ENCODE measurements around the gene MIAT.

- TF ChIP-seq POLR2AphosphoS5 (IDR thresholded peaks at IDR 0.05): no peak
- TF ChIP-seq, protein P1, sequence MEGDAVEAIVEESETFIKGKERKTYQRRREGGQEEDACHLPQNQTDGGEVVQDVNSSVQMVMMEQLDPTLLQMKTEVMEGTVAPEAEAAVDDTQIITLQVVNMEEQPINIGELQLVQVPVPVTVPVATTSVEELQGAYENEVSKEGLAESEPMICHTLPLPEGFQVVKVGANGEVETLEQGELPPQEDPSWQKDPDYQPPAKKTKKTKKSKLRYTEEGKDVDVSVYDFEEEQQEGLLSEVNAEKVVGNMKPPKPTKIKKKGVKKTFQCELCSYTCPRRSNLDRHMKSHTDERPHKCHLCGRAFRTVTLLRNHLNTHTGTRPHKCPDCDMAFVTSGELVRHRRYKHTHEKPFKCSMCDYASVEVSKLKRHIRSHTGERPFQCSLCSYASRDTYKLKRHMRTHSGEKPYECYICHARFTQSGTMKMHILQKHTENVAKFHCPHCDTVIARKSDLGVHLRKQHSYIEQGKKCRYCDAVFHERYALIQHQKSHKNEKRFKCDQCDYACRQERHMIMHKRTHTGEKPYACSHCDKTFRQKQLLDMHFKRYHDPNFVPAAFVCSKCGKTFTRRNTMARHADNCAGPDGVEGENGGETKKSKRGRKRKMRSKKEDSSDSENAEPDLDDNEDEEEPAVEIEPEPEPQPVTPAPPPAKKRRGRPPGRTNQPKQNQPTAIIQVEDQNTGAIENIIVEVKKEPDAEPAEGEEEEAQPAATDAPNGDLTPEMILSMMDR (IDR thresholded peaks at IDR 0.05): no peak
- no peak for TF ChIP-seq POLR2A (IDR thresholded peaks at IDR 0.05)
Measured at GRCh38 chr22:26712158-26712557, 54.8 kb downstream of the MIAT start.
